ENCODE data around the gene AOPEP. TPM values are rescaled to one million over a fixed set of nuclear protein-coding genes. Genes with fewer than 3 reads are reported as not detected.

The AOPEP gene
- total and polyA plus RNA-seq, 9 of the 15 experiments (the other 6 are each of a cell fraction or from before 2014, with no cell fraction given) = 4.5 to 19.3 (median 13.5) TPM

- BruUV-seq (replicated peaks) = no TSS peak
- H3K9me1 ChIP-seq (ENCODE audit: control insufficient read depth, insufficient read depth, low read length) = no peaks in the 10 kb centered on the region
- ATAC-seq (no peak), DNase-seq (ENCODE audit: extremely low read depth in 1 of 4, low spot score in 3 of 4) (no peak), FAIRE-seq (no peak)
- peaks cover 4 to 17% of the 10 kb centered on the region in 2 experiments; a peak in 3 of 5 replicates for H3K4me1 ChIP-seq (replicated peaks in 1 of 2; ENCODE audit: control insufficient read depth in 2 of 2, insufficient read depth in 2 of 2, low read length in 2 of 2)
- no peaks in the 10 kb centered on the region for H3K27me3 ChIP-seq (ENCODE audit: control insufficient read depth in 2 of 2, insufficient read depth in 2 of 2, low read length in 2 of 2)
- in situ Hi-C loops (cut with MboI) (no loop called here), intact Hi-C loops (cut with micrococcal nuclease) (no loop called here)
- ChIA-PET POLR2A (no interaction called here), CTCF (ENCODE audit: low intra/inter-chr PET ratio) (no interaction called here)
- no peak overlapping the region for H3K4me3 ChIP-seq
- H3K9ac ChIP-seq (ENCODE audit: insufficient read depth in 1 of 2, low read depth in 2 of 2, low read length in 2 of 2) = no peak overlapping the region
- no peaks in the 10 kb centered on the region for H4K20me1 ChIP-seq (replicated peaks; ENCODE audit: control insufficient read depth, insufficient read depth, low read length)
- H3K36me3 ChIP-seq (ENCODE audit: control insufficient read depth, insufficient read depth, low read length) = peaks cover 8% of the 10 kb centered on the region; the same call in 2 of the 3 replicates
- no peaks in the 10 kb centered on the region for H3K9me3 ChIP-seq (replicated peaks; ENCODE audit: control insufficient read depth, insufficient read depth, low read depth, low read length)
- H2AFZ ChIP-seq (ENCODE audit: low read depth, low read length) = no peak overlapping the region
- TF ChIP-seq KLF13 (tag; IDR thresholded peaks at IDR 0.05; ENCODE audit: borderline replicate concordance, low read depth) = no peak
- TF ChIP-seq MEF2D (tag; conservative IDR thresholded peaks at IDR 0.05; ENCODE audit: low read depth) = no peak
- TF ChIP-seq ZZZ3 (IDR thresholded peaks at IDR 0.05) = no peak
- TF ChIP-seq E2F4 (CRISPR knock-in tag; IDR thresholded peaks at IDR 0.05; ENCODE audit: low read depth) = no peak
- no peak for TF ChIP-seq MTF1 (CRISPR knock-in tag; IDR thresholded peaks at IDR 0.05; ENCODE audit: borderline replicate concordance)
- TF ChIP-seq RBM39 (optimal IDR thresholded peaks at IDR 0.05; ENCODE audit: low read depth, low read length) = no peak
- TF ChIP-seq RAD51 (IDR thresholded peaks at IDR 0.05; ENCODE audit: borderline replicate concordance, low read depth) = no peak
- no peak for TF ChIP-seq ZNF239 (CRISPR knock-in tag; IDR thresholded peaks at IDR 0.05)
- TF ChIP-seq ID3 (CRISPR knock-in tag; IDR thresholded peaks at IDR 0.05) = no peak
- TF ChIP-seq ID3 (tag; IDR thresholded peaks at IDR 0.05) = no peak
- TF ChIP-seq SMAD1 (IDR thresholded peaks at IDR 0.05; ENCODE audit: low read depth, low read length, partially characterized antibody) = no peak
- no peak for TF ChIP-seq NCOA4 (IDR thresholded peaks at IDR 0.05; ENCODE audit: partially characterized antibody)
- no peak for TF ChIP-seq CC2D1A (IDR thresholded peaks at IDR 0.05)
- TF ChIP-seq ZNF212 (CRISPR knock-in tag; IDR thresholded peaks at IDR 0.05) = no peak
- no peak for TF ChIP-seq ZNF407 (IDR thresholded peaks at IDR 0.05; ENCODE audit: low read depth)
- no peak overlapping the region for H3K4me2 ChIP-seq (ENCODE audit: insufficient read depth, low read length)
- no peaks in the 10 kb centered on the region for H3K79me2 ChIP-seq (ENCODE audit: control insufficient read depth, insufficient read depth, low read length)
- no peak overlapping the region for H3K27ac ChIP-seq (ENCODE audit: extremely low read depth, low read depth, low read length)
- WGBS (ENCODE audit: insufficient coverage, low coverage, missing lambda C conversion rate) = 91% methylated on average over 3 of the region's 5 CpGs
These were observed 296.2 kb downstream of the AOPEP start for GRCh38 chr9:95022657-95023056.

All from K562 (cell line).